Endothelial cell of umbilical vein (primary cell): ENCODE results near the gene AHCY.

Experiments
- EZH2 ChIP-seq: IDR thresholded peaks from 2 replicates; pipeline ENCODE4 v1.6.1; 2012; ENCODE audit warnings: borderline replicate concordance, low read depth, mild to moderate bottlenecking, moderate library complexity, low read length, inconsistent platforms; ENCODE audit not compliant: severe bottlenecking
- POLR2A ChIP-seq: IDR thresholded peaks from 2 replicates; pipeline ENCODE4 v1.6.1; 2012; ENCODE audit warnings: low read depth, mild to moderate bottlenecking, control low read depth, low read length
- POLR2AphosphoS5 ChIP-seq: IDR thresholded peaks from 2 replicates; pipeline ENCODE4 v1.6.1; 2012; ENCODE audit warnings: low read depth, mild to moderate bottlenecking, control low read depth, low read length, moderate library complexity; ENCODE audit not compliant: insufficient read depth
- TF ChIP-seq, protein P1 (sequence below), 2 donors: IDR thresholded peaks; 1 replicate in 1 of 2; 2 replicates in 1 of 2; pipeline ENCODE4 v1.5.1; 2011; ENCODE audit warnings: low read length in 2 of 2, mild to moderate bottlenecking in 2 of 2, moderate library complexity in 2 of 2, control low read depth in 1 of 2, inconsistent platforms in 1 of 2, low read depth in 1 of 2; ENCODE audit not compliant: insufficient read depth in 1 of 2; ENCODE audit errors: extremely low read depth in 1 of 2

DNA sequence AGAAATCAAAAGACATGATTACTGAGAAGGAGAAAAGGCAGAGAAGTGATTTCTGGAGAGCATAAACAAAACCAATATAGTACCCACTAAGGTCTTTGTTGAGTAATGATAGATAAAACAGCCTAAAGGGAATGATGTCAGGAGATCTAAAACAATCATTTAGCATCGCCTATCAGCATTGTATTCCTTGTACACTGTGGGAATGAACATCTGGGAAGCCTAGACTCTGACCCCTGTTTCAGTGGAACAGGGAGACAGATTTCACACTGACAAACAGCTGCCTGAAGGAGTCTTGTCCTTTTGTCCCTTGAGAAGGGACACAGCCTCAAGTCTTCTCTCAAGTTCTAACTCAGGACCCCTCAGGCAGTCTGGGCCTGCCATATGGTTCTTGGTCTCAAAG, 60.3 kb downstream of the AHCY start:
- no peak for TF ChIP-seq EZH2
- TF ChIP-seq, protein P1, sequence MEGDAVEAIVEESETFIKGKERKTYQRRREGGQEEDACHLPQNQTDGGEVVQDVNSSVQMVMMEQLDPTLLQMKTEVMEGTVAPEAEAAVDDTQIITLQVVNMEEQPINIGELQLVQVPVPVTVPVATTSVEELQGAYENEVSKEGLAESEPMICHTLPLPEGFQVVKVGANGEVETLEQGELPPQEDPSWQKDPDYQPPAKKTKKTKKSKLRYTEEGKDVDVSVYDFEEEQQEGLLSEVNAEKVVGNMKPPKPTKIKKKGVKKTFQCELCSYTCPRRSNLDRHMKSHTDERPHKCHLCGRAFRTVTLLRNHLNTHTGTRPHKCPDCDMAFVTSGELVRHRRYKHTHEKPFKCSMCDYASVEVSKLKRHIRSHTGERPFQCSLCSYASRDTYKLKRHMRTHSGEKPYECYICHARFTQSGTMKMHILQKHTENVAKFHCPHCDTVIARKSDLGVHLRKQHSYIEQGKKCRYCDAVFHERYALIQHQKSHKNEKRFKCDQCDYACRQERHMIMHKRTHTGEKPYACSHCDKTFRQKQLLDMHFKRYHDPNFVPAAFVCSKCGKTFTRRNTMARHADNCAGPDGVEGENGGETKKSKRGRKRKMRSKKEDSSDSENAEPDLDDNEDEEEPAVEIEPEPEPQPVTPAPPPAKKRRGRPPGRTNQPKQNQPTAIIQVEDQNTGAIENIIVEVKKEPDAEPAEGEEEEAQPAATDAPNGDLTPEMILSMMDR (IDR thresholded peaks at IDR 0.05; ENCODE audit: extremely low read depth in 1 of 2, insufficient read depth in 1 of 2, low read depth in 1 of 2, low read length in 2 of 2), result no peak
- TF ChIP-seq POLR2A, result no peak
- TF ChIP-seq POLR2AphosphoS5, result no peak
